Activated CD8-positive, alpha-beta T cell treated with anti-CD3 and anti-CD28 coated beads for 36 hours (primary cell): Measurements from ENCODE around the gene RBFOX2. TPM values are rescaled to one million over a fixed set of nuclear protein-coding genes. Genes with fewer than 3 reads are reported as not detected.

Source experiments
- ATAC-seq: fragments of 200-7000 bp; cut with Tn5 transposase; one replicate; pipeline ENCODE4 v1.10.0; 2021; ENCODE audit warnings: mild to moderate bottlenecking, moderate library complexity
- CTCF ChIA-PET: fragments of 350-600 bp; sonication (Branson Sonifier 250); formaldehyde crosslinking; loops from one replicate; lab custom pipeline; 2021; ENCODE audit warnings: antibody characterized with exemption; lab: Charles Lee
- POLR2A ChIA-PET: fragments of 350-600 bp; sonication (Branson Sonifier 250); formaldehyde crosslinking; loops from one replicate; lab custom pipeline; 2021; ENCODE audit warnings: antibody characterized with exemption; lab: Charles Lee
- DNase-seq: peaks from one replicate; pipeline ENCODE4 v3.0.0-alpha.2; 2020
- H3K27ac Mint-ChIP-seq: one replicate; pipeline ENCODE4 v1.8.0; 2021; ENCODE audit warnings: mild to moderate bottlenecking, mixed read lengths
- H3K27me3 Mint-ChIP-seq: one replicate; pipeline ENCODE4 v1.8.0; 2021; ENCODE audit warnings: mixed read lengths
- H3K36me3 Mint-ChIP-seq: one replicate; pipeline ENCODE4 v1.8.0; 2021; ENCODE audit warnings: low read depth, mixed read lengths
- H3K4me1 Mint-ChIP-seq: one replicate; pipeline ENCODE4 v1.8.0; 2021; ENCODE audit warnings: low read depth, mixed read lengths
- H3K4me3 Mint-ChIP-seq: one replicate; pipeline ENCODE4 v1.8.0; 2021; ENCODE audit warnings: mild to moderate bottlenecking, moderate library complexity, mixed read lengths
- H3K9me3 Mint-ChIP-seq: one replicate; pipeline ENCODE4 v1.8.0; 2021; ENCODE audit warnings: mixed read lengths
- intact Hi-C: fragments of 100-400 bp; cut with micrococcal nuclease; formaldehyde crosslinking; loops from one replicate; pipeline ENCODE4 v1.10.0; 2022
- total RNA-seq, 2 experiments: library from RNA; stranded (reverse); gene quantifications; one replicate each; pipeline ENCODE4 v1.2.3, GENCODE V29; 2021
- TF ChIP-seq, protein P1 (sequence below): fragments of 200-600 bp; IDR thresholded peaks from one replicate; pipeline ENCODE4 v1.8.0; 2022; ENCODE audit warnings: antibody characterized with exemption, mild to moderate bottlenecking

Gene RBFOX2, protein sequence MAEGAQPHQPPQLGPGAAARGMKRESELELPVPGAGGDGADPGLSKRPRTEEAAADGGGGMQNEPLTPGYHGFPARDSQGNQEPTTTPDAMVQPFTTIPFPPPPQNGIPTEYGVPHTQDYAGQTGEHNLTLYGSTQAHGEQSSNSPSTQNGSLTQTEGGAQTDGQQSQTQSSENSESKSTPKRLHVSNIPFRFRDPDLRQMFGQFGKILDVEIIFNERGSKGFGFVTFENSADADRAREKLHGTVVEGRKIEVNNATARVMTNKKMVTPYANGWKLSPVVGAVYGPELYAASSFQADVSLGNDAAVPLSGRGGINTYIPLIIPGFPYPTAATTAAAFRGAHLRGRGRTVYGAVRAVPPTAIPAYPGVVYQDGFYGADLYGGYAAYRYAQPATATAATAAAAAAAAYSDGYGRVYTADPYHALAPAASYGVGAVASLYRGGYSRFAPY
- 1 to 10 TPM; 3.1 to 3.3 TPM for total RNA-seq

DNA sequence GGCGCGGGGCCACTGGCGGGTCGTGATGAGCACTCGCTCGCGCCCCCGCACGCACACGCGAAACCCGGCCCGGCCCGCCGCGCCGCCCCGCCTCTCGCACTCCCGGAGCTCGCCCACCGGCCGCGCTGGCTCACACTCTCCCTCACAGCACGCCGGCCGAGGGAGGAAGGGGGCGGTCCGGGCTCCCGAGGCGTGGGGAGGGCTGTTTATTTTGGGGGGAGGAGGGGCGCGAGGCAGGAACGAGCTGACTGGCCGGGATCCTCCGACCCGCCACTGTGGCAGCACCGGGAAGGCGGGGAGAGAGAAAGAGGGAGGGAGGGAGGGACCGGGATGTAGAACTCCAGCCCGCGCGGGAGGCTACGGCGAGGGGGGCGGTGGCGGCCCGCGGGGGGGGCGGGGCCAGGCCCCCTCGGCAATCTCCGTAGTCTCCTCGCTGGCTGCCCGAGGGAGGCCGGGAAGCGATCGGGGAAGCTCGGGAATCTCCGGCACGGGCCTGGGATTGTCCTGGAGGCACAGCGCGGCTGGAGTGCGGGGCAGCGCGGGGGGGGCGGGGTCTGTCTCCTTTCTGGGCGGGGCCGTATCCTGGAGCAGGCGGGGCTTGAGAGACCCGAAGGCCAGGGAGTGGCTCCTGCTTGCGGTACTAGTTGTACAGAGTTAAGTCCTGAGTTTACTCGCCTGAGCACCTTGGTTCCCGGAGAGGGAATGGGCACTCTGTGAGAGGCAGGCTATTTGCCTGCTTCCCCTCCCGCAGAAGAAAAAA lies at the start of gene RBFOX2:
RBFOX2 (minus strand) TSS at position 179 of the 760 bp plus-strand sequence. CDS start 399 bp downstream, outside the sequence.
- Mint-ChIP-seq H3K27ac (peak within 1 kb of the TSS; percentile 53), H3K27me3 (peaks cover 11% of the 10 kb centered on the region), H3K4me3 (peak within 1 kb of the TSS; percentile 85), H3K36me3 (no peaks in the 10 kb centered on the region), H3K9me3 (no peaks in the 10 kb centered on the region), H3K4me1 (peaks cover 14% of the 10 kb centered on the region)
- intact Hi-C loops, result no loop called here
- ATAC-seq, result peak; percentile 85
- TF ChIP-seq, protein P1, sequence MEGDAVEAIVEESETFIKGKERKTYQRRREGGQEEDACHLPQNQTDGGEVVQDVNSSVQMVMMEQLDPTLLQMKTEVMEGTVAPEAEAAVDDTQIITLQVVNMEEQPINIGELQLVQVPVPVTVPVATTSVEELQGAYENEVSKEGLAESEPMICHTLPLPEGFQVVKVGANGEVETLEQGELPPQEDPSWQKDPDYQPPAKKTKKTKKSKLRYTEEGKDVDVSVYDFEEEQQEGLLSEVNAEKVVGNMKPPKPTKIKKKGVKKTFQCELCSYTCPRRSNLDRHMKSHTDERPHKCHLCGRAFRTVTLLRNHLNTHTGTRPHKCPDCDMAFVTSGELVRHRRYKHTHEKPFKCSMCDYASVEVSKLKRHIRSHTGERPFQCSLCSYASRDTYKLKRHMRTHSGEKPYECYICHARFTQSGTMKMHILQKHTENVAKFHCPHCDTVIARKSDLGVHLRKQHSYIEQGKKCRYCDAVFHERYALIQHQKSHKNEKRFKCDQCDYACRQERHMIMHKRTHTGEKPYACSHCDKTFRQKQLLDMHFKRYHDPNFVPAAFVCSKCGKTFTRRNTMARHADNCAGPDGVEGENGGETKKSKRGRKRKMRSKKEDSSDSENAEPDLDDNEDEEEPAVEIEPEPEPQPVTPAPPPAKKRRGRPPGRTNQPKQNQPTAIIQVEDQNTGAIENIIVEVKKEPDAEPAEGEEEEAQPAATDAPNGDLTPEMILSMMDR, result no peak
- ChIA-PET CTCF (interaction anchor here (1.4 to 5.4 kb wide), 2 partner anchors 37 to 96 kb away, joined by 4 to 38 read pairs; no protein-coding TSS in a partner anchor), POLR2A (interaction anchor here (0.6 to 1.4 kb wide), 2 partner anchors 15 to 24 kb away, joined by 3 to 4 read pairs; no protein-coding TSS in a partner anchor)
- DNase-seq, result peak; percentile 79

DNA sequence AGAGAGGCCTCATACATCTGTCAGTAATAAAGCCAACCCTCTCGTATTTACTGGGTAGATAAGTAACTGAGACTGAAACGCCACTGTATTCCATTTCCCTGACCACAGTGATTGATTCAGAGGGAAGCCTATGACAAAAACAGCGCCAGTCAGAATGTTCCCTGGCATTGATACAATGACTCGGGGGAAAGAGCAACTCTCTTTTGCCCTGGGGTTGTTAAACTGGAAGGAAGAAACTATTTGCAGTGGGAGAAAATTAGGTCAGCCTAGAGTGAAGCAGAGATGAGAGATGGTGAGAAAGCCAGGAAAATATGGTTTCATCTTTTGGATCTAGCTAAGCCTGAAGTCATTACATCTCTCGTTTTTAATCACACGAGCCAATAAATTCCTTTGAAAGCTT lies 48.6 kb upstream of the RBFOX2 start:
- H3K27me3 Mint-ChIP-seq, result no peaks in the 10 kb centered on the region
- TF ChIP-seq, protein P1, result no peak
- CTCF ChIA-PET, result interaction anchor here (8.5 kb wide), 1 partner anchor 11 kb away, joined by 94 read pairs; no protein-coding TSS in a partner anchor
- intact Hi-C loops, result no loop called here
- H3K4me1 Mint-ChIP-seq, result no peaks in the 10 kb centered on the region
- no peaks in the 10 kb centered on the region for H3K36me3 Mint-ChIP-seq
- H3K9me3 Mint-ChIP-seq, result no peaks in the 10 kb centered on the region
- ATAC-seq (no peak), DNase-seq (no peak)
- H3K4me3 Mint-ChIP-seq, result no peak overlapping the region
- no peak overlapping the region for H3K27ac Mint-ChIP-seq
- POLR2A ChIA-PET, result no interaction called here

DNA sequence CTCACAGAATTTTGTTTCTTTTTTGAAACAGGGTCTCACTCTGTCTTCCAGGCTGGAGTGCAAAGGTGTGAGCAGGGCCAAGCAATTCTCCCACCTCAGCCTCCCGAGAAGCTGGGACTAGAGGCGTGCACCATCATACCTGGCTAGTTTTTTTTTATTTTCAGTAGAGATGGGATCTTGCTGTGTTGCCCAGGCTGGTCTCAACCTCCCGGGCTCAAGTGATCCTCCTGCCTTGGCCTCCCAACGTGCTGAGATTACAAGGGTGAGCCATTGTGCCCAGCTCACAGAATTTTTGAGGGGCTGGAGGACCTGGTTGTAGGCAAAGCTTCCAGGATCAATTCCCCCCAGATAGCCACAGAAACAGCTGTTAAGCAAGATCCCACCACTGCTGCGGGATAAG lies 47.1 kb upstream of the RBFOX2 start:
- CTCF ChIA-PET, result interaction anchor here (1.2 to 8.5 kb wide), 2 partner anchors 10 to 494 kb away, joined by 3 to 94 read pairs; no protein-coding TSS in a partner anchor
- no peak for ATAC-seq
- no peak for DNase-seq
- intact Hi-C loops, result no loop called here
- TF ChIP-seq, protein P1, result no peak
- H3K27me3 Mint-ChIP-seq, result no peaks in the 10 kb centered on the region
- H3K4me3 Mint-ChIP-seq, result no peak overlapping the region
- no peak overlapping the region for H3K27ac Mint-ChIP-seq
- no peaks in the 10 kb centered on the region for H3K4me1 Mint-ChIP-seq
- H3K36me3 Mint-ChIP-seq, result no peaks in the 10 kb centered on the region
- no peaks in the 10 kb centered on the region for H3K9me3 Mint-ChIP-seq
- POLR2A ChIA-PET, result no interaction called here

DNA sequence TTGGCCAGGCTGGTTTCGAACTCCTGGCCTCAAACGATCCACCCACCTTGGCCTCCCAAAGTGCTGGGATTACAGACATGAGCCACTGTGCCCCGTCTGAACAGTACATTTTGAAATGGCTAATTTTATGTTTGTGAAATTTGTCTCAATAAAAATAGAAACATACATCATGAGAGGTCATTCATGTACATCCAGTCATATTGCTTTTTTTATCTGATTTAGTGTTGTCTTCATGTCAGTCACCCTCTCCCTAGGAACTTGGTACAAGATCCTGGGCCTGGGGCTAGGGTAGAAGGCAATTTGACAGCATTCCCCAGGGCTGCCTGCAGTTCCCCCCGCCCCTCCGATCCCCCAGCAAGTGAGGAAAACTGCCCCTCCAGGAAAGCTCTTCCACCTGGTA lies 46.6 kb upstream of the RBFOX2 start:
- no peak for ATAC-seq
- no peaks in the 10 kb centered on the region for H3K9me3 Mint-ChIP-seq
- no peak overlapping the region for H3K4me3 Mint-ChIP-seq
- TF ChIP-seq, protein P1, result no peak
- no peak overlapping the region for H3K27ac Mint-ChIP-seq
- H3K36me3 Mint-ChIP-seq, result no peaks in the 10 kb centered on the region
- CTCF ChIA-PET, result interaction anchor here (8.5 kb wide), 1 partner anchor 9 kb away, joined by 94 read pairs; no protein-coding TSS in a partner anchor
- no peaks in the 10 kb centered on the region for H3K4me1 Mint-ChIP-seq
- no peaks in the 10 kb centered on the region for H3K27me3 Mint-ChIP-seq
- DNase-seq, result no peak
- intact Hi-C loops, result no loop called here
- POLR2A ChIA-PET, result no interaction called here
